A549 treated with RU486 at 1 μM for 4 hours (cell line): ENCODE measurements around the gene ISY1. TPM values are rescaled to one million over a fixed set of nuclear protein-coding genes. Genes with fewer than 3 reads are reported as not detected.

Experiments used
- total RNA-seq: library from RNA; stranded (reverse); fragments of 200-300 nt; extraction: Qiagen RNA extraction; gene quantifications from 5 replicates; pipeline ENCODE4 v1.2.3, GENCODE V29; 2022; ENCODE audit warnings: low read depth

Gene ISY1
- total RNA-seq = 19.1 to 24.8 TPM (median 21.0 TPM) in 5 replicates

GRCh38 chr3:129160891-129161859, at the start of gene ISY1:
ISY1 (minus strand) TSS chr3:129161063; CDS start chr3:129160975, 88 bp downstream.

DNA sequence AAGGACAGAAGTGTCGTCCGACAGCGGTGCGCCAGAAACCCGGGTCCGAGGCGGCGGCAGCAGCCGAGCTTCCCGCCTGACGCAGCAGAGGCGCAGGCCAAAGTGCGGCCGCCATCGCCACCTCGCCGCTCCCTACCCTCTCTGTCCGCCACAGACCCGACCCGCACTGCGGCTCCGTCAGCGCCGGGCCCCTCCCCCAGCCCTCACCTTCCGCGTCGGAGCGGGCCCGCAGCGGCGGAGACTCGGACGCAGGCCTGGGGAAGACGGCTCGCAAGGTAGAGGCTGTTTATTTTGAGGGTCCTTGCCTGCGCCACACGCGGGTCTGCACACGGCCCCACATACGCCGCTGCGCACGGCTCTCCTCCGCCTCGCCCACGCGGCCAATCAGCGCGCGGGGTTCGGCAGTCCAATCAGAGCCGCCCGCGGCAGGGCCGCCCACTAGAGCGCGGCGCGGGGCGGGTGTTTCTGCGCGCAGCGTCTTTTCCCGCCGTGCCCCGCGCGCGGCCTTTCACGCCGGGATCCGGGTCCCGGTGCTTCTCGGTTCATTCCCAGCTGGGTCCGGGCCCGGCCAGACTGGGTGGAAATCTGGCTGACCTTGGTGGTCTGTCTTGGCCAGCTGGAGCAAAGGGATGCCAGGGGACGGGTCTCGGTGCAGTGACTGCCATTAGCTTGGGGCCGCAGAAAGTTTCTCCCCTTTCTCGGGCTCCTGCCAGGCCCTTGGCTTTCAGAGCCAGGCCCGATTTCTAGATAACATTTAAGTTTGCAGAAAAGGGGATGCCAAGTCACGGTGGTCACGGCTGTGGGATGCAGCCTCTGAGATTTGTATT, 22.9 kb upstream of the ISY1 start, which contains the start of gene CNBP:
CNBP (minus strand) TSS at position 328 of the 827 bp plus-strand sequence. CDS start 12,139 bp downstream, outside the sequence.

GRCh38 chr3:129121792-129122411, 39.0 kb downstream of the ISY1 start, which contains the start of gene RAB43:
RAB43 (minus strand) TSS chr3:129121804; CDS start chr3:129121489, 315 bp downstream.

Other genes starting within 250 kb of the ISY1 start
- gene CFAP92, start 167.0 kb downstream of the ISY1 start, total RNA-seq = not detected in 5 replicates
- gene EFCC1, start 159.8 kb downstream of the ISY1 start, total RNA-seq = not detected in 5 replicates
- gene GP9, start 100.3 kb downstream of the ISY1 start, total RNA-seq = not detected in 5 replicates
- 1.9 to 6.8 TPM (median 4.1 TPM) in 5 replicates for gene RAB43, start 39.3 kb downstream of the ISY1 start, total RNA-seq
- 277 to 355 TPM (median 342 TPM) in 5 replicates for gene CNBP, start 22.8 kb upstream of the ISY1 start, total RNA-seq
- gene COPG1, start 88.5 kb upstream of the ISY1 start, total RNA-seq = 71.7 to 86.4 TPM (median 84.9 TPM) in 5 replicates
- 41.8 to 49.0 TPM (median 44.8 TPM) in 5 replicates for gene HMCES, start 117.8 kb upstream of the ISY1 start, total RNA-seq